GM23248 (cell line): ENCODE measurements around the gene PIK3R1.

Experiments
- EZH2 ChIP-seq: fragments of 200-600 bp; sonication (generic); IDR thresholded peaks from 2 replicates; pipeline ENCODE4 v1.6.1; 2018; ENCODE audit warnings: antibody characterized with exemption, mild to moderate bottlenecking; ENCODE audit not compliant: insufficient read depth, poor library complexity, severe bottlenecking
- EZH2phosphoT487 ChIP-seq: fragments of 200-600 bp; sonication (generic); IDR thresholded peaks from 2 replicates; pipeline ENCODE4 v1.6.1; 2018; ENCODE audit warnings: antibody characterized with exemption, moderate library complexity, mild to moderate bottlenecking, low read depth; ENCODE audit not compliant: insufficient read depth

DNA sequence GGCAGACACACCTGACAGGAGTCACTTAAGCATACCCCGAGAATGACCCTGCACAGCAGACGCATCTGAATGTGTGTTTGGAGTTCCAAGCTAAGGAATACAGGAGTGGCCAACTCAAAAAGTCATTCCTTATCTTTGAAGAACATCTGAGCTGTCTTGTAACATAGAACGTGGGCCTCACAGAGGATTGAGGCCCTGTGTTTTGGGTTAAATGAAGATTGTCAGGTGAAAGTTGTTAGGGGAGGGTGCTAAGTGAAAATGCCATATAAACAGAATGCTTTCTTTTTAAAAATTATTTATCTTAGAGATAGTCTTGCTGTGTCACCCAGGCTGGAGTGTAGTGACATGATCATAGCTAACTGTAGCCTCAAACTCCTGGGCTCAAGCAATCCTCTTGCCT is 100.9 kb downstream of the PIK3R1 start:
- no peak for TF ChIP-seq EZH2
- TF ChIP-seq EZH2phosphoT487: no peak
